Measurements from ENCODE around the gene C22orf31.

GRCh38 chr22:29109822-29110221, 48.2 kb upstream of the C22orf31 start:
- TF ChIP-seq CTCF (IDR thresholded peaks at IDR 0.05 in 2 of 3, conservative IDR thresholded peaks at IDR 0.05 in 1 of 3; ENCODE audit: borderline replicate concordance in 1 of 3, insufficient read depth in 1 of 3, low read depth in 2 of 3, low read length in 2 of 3) = no peak
- no peak for TF ChIP-seq SP1 (IDR thresholded peaks at IDR 0.05; ENCODE audit: low read depth)
- no peak for TF ChIP-seq EZH2phosphoT487 (IDR thresholded peaks at IDR 0.05; ENCODE audit: borderline replicate concordance)
- TF ChIP-seq ELF1 (IDR thresholded peaks at IDR 0.05; ENCODE audit: borderline replicate concordance, low read depth) = no peak
- no peak for TF ChIP-seq TCF7L2 (IDR thresholded peaks at IDR 0.05; ENCODE audit: borderline replicate concordance, extremely low read depth, insufficient read depth, insufficient read length)
- no peak for TF ChIP-seq ZNF274 (IDR thresholded peaks at IDR 0.05; ENCODE audit: low read depth, low read length)
- TF ChIP-seq ZBTB33 (IDR thresholded peaks at IDR 0.05; ENCODE audit: extremely low read depth, insufficient replicate concordance, low read length) = no peak
- no peak for TF ChIP-seq MAX (IDR thresholded peaks at IDR 0.05)
- TF ChIP-seq SIN3A (IDR thresholded peaks at IDR 0.05; ENCODE audit: low read depth) = no peak
- no peak for TF ChIP-seq RAD21 (IDR thresholded peaks at IDR 0.05; ENCODE audit: low read depth)
- TF ChIP-seq POLR2AphosphoS5 (IDR thresholded peaks at IDR 0.05; ENCODE audit: low read depth, low read length) = no peak
- TF ChIP-seq CEBPB (IDR thresholded peaks at IDR 0.05; ENCODE audit: low read depth) = no peak
- TF ChIP-seq EGR1 (IDR thresholded peaks at IDR 0.05; ENCODE audit: low read depth) = no peak

All from HCT116 (cell line).